GM13976 (cell line): ENCODE measurements around the gene PIM3.
"Not testable (repeated sequence)": the region's sequence is repeated elsewhere in the genome, so short reads cannot be mapped to it uniquely, and the experiment has no call there.

Source experiments
- DNase-seq: peaks from one replicate; pipeline ENCODE4 v3.0.0; 2012; ENCODE audit warnings: low spot score
- CTCF ChIP-seq: IDR thresholded peaks from 2 replicates; pipeline ENCODE4 v1.5.1; 2012; ENCODE audit warnings: borderline replicate concordance, mild to moderate bottlenecking; ENCODE audit not compliant: insufficient read depth; ENCODE audit errors: extremely low read depth, missing control alignments, control extremely low read depth
- in situ Hi-C: fragments of 300-500 bp; cut with MboI; formaldehyde crosslinking; loops from one replicate; pipeline ENCODE4 v1.12.0; 2022; ENCODE audit warnings: low sequenced_read_pairs, mixed read lengths, inconsistent platforms; ENCODE audit not compliant: unreplicated experiment

PIM3 gene

DNA sequence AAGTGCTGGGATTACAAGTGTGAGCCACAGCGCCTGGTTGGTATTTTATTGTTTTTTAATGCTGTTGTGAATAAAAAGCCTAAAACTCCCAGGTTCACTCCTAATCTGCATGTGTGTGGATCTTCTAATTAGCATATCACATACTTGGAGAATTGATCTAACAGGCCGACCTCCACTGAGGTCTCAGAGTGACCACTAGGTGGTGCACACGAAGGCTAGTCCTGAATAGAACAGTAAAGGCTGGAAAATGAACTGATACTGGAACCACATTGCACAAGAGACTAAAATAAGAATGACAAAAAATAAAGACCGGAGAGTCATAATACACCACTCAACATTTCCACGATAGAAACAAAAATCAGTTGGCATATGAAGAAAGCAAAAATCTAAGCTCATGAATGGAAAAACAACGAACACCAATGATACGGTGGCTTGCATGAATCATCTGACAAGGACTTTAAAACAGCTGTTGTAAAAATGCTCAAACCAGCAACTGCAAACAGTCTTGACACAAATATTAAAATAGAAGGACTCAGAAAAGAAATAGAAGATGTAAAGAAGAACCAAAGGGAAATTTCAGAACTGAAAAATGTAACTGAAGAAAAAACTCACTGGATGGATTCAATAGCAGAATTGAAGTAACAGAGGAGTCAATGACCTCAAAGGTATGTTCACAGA is 19.2 kb downstream of the PIM3 start:
- in situ Hi-C loops = no loop called here
- peak; percentile 20 for TF ChIP-seq CTCF
- no peak for DNase-seq

DNA sequence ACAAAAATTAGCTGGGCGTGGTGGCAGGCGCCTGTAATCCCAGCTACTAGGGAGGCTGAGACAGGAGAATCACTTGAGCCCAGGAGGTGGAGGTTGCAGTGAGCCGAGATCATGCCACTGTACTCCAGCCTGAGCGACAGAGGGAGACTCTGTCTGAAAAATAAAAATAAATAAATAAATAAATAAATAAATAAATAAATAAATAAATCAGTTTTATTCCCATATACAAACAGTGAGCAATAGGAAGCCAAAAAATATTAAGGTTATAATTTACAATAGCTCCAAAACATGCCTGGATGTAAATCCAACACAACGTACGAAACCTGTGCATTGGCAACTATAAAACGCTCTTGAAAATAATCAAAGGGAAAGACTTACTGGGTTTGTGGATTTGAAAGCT is 21.2 kb downstream of the PIM3 start:
- in situ Hi-C loops, DNase-seq: not testable (repeated sequence)

GRCh38 chr22:49983148-49984042 is 22.8 kb downstream of the PIM3 start:
- peak; percentile 62 for DNase-seq
- in situ Hi-C loops = no loop called here
- TF ChIP-seq CTCF = no peak

- no peak for TF ChIP-seq CTCF
- in situ Hi-C loops = no loop called here
- DNase-seq = no peak
These were observed 25.8 kb downstream of the PIM3 start for GRCh38 chr22:49986325-49986724.

GRCh38 chr22:49989826-49990225 is 29.3 kb downstream of the PIM3 start:
- DNase-seq, in situ Hi-C loops: not testable (repeated sequence)

GRCh38 chr22:49991167-49991566 is 30.6 kb downstream of the PIM3 start:
- no peak for DNase-seq
- no peak for TF ChIP-seq CTCF
- in situ Hi-C loops = no loop called here

DNA sequence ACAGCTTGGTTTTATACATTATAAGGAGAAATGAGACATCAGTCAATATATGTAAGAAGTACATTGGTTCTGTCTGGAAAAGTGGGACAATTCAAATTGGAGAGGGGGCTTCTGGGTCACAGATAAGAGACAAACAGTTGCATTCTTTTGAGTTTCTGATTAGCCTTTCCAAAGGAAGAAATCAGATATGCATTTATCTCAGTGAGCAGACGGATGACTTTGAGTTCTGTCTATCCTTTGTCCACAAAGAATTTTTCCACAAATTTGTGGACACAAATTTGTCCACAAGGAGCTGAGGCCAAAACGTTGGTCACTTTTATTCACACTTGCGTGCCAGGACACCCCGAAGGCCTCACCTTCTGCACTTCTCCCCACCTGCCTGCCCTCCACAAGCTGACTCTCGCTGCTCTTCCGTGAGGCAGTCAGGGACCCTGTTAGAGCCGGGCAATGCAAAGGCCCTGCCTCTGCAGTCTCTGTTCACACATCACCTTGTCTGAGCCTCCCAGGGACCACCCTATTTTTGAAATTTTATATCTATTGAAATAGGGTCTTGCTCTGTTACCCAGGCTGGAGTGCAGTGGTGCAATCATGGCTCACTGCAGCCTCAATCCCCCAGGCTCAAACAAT is 31.4 kb downstream of the PIM3 start:
- in situ Hi-C loops = no loop called here
- no peak for TF ChIP-seq CTCF
- DNase-seq = no peak
